K562 (cell line): ENCODE data around the gene NKAPL. TPM values are rescaled to one million over a fixed set of nuclear protein-coding genes. Genes with fewer than 3 reads are reported as not detected.

Experiments used
- CBFB ChIP-seq: sonication (generic); formaldehyde crosslinking; IDR thresholded peaks from 2 replicates; pipeline ENCODE4 v1.4.0; 2020; ENCODE audit warnings: mild to moderate bottlenecking, missing genetic modification reagents
- CEBPG ChIP-seq, 3 experiments: fragments of 200-800 bp in 1 of 3; sonication (Bioruptor generic) in 1 of 3; sonication (generic) in 1 of 3; formaldehyde crosslinking in 1 of 3; IDR thresholded peaks in 2 of 3; conservative IDR thresholded peaks in 1 of 3; 2 replicates each; pipeline versions ENCODE4 v1.6.1 to v1.8.0; 2016 to 2022; ENCODE audit warnings: missing compliant biosample characterization in 2 of 3, missing genetic modification characterization in 2 of 3, mild to moderate bottlenecking in 1 of 3, missing genetic modification reagents in 1 of 3
- CXXC5 ChIP-seq: fragments of 250-450 bp; sonication (Bioruptor Pico); IDR thresholded peaks from 2 replicates; pipeline ENCODE4 v1.8.0; 2022; ENCODE audit warnings: inconsistent platforms, mild to moderate bottlenecking, moderate library complexity
- ERF ChIP-seq: fragments of 450-650 bp; formaldehyde crosslinking; IDR thresholded peaks from 2 replicates; pipeline ENCODE4 v1.4.0; 2020; ENCODE audit warnings: mild to moderate bottlenecking, mixed read lengths
- FOXP1 ChIP-seq: sonication (generic); formaldehyde crosslinking; IDR thresholded peaks from 2 replicates; pipeline ENCODE4 v1.8.0; 2022; ENCODE audit warnings: mild to moderate bottlenecking, missing genetic modification reagents
- HNRNPK ChIP-seq: fragments of 200-400 bp; formaldehyde crosslinking; IDR thresholded peaks from one replicate; pipeline ENCODE4 v1.6.1; 2018; ENCODE audit warnings: mild to moderate bottlenecking, low read depth, low read length; ENCODE audit not compliant: poor library complexity, severe bottlenecking
- IRF1 ChIP-seq: sonication (generic); formaldehyde crosslinking; IDR thresholded peaks from 2 replicates; pipeline ENCODE4 v1.8.0; 2022; ENCODE audit warnings: missing genetic modification reagents, mild to moderate bottlenecking, borderline replicate concordance
- IRF2 ChIP-seq: sonication (generic); formaldehyde crosslinking; IDR thresholded peaks from 2 replicates; pipeline ENCODE4 v1.8.1; 2022; ENCODE audit warnings: mild to moderate bottlenecking, missing genetic modification reagents
- KDM1A ChIP-seq, 2 experiments: fragments of 450-650 bp; IDR thresholded peaks; 2 replicates each; pipeline ENCODE4 v1.6.1; 2016; ENCODE audit warnings: mild to moderate bottlenecking in 2 of 2
- MEF2D ChIP-seq: conservative IDR thresholded peaks from 2 replicates; pipeline ENCODE4 v1.6.1; 2016; ENCODE audit warnings: low read depth, missing genetic modification characterization, missing compliant biosample characterization
- MXI1 ChIP-seq: IDR thresholded peaks from 2 replicates; pipeline ENCODE4 v1.6.1; 2011; ENCODE audit warnings: low read depth, mild to moderate bottlenecking, improper control_type of control experiment, low read length
- NFE2L1 ChIP-seq: fragments of 450-650 bp; IDR thresholded peaks from 2 replicates; pipeline ENCODE4 v1.6.1; 2016; ENCODE audit warnings: missing genetic modification characterization, low read depth, mild to moderate bottlenecking, missing compliant biosample characterization, moderate library complexity, borderline replicate concordance
- POLR2H ChIP-seq: IDR thresholded peaks from 2 replicates; pipeline ENCODE4 v1.6.1; 2016; ENCODE audit warnings: missing genetic modification characterization, low read depth, mild to moderate bottlenecking, control low read depth, missing compliant biosample characterization, moderate library complexity
- TAF7 ChIP-seq: fragments of 450-650 bp; IDR thresholded peaks from 2 replicates; pipeline ENCODE4 v1.6.1; 2016; ENCODE audit warnings: missing genetic modification characterization, missing compliant biosample characterization
- TBL1XR1 ChIP-seq, 2 experiments: IDR thresholded peaks; 2 replicates each; pipeline ENCODE4 v1.6.1; 2012; ENCODE audit warnings: improper control_type of control experiment in 2 of 2, low read length in 2 of 2, mild to moderate bottlenecking in 1 of 2
- TRIM24 ChIP-seq, 2 experiments: fragments of 450-650 bp; IDR thresholded peaks; 2 replicates each; pipeline ENCODE4 v1.6.1; 2016
- ZFP91 ChIP-seq: sonication (generic); formaldehyde crosslinking; IDR thresholded peaks from 2 replicates; pipeline ENCODE4 v1.8.0; 2022; ENCODE audit warnings: mild to moderate bottlenecking, missing genetic modification reagents
- polyA plus RNA-seq, 8 experiments: library from polyadenylated mRNA; depleted of rRNA in 4 of 8; stranded (reverse) in 5 of 8; unstranded in 3 of 8; fragments of >200 nt; fragmentation: Nextera tagmentation in 2 of 8; fragmentation: Illumina TruSeq in 1 of 8; extraction: Ambion mirVana in 2 of 8; extraction: Trizol in 1 of 8; gene quantifications; 2 replicates each; pipeline versions ENCODE4 v1.2.1 to v1.2.3, GENCODE V29; 2011 to 2014; ENCODE audit warnings: inconsistent platforms in 1 of 8, missing spikeins in 1 of 8
- total RNA-seq, 7 experiments: library from RNA; depleted of rRNA in 6 of 7; stranded (reverse); fragments of >200 nt in 6 of 7; fragmentation: Illumina TruSeq in 2 of 7; extraction: Trizol in 2 of 7; gene quantifications; 2 replicates each; pipeline versions ENCODE4 v1.2.1 to v1.2.3, GENCODE V29; 2011 to 2021; ENCODE audit warnings: low replicate concordance in 1 of 7
- TF ChIP-seq, protein P1 (sequence below): fragments of 450-650 bp; IDR thresholded peaks from one replicate; pipeline ENCODE4 v1.6.1; 2018; ENCODE audit warnings: mild to moderate bottlenecking, moderate library complexity; ENCODE audit not compliant: partially characterized antibody
- TF ChIP-seq, protein P2 (sequence below): sonication (generic); formaldehyde crosslinking; IDR thresholded peaks from 2 replicates; pipeline ENCODE4 v1.8.0; 2022; ENCODE audit warnings: mild to moderate bottlenecking, missing genetic modification reagents

The NKAPL gene
- total and polyA plus RNA-seq, 9 of the 15 experiments (the other 6 are each of a cell fraction or from before 2014, with no cell fraction given): not detected

- TF ChIP-seq, protein P1, sequence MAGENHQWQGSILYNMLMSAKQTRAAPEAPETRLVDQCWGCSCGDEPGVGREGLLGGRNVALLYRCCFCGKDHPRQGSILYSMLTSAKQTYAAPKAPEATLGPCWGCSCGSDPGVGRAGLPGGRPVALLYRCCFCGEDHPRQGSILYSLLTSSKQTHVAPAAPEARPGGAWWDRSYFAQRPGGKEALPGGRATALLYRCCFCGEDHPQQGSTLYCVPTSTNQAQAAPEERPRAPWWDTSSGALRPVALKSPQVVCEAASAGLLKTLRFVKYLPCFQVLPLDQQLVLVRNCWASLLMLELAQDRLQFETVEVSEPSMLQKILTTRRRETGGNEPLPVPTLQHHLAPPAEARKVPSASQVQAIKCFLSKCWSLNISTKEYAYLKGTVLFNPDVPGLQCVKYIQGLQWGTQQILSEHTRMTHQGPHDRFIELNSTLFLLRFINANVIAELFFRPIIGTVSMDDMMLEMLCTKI: no peak
- TF ChIP-seq TRIM24 (IDR thresholded peaks at IDR 0.05) (peak in 1 of 2 experiments; percentile 96; a peak in 2 of 4 replicates), CBFB (no peak), ERF (CRISPR knock-in tag) (no peak), POLR2H (tag) (peak; percentile 92), TBL1XR1 (IDR thresholded peaks at IDR 0.05; ENCODE audit: low read length in 2 of 2) (peak; percentile 27 to 74; a peak in 2 of 4 replicates), IRF1 (CRISPR knock-in tag) (no peak), CXXC5 (CRISPR knock-in tag) (peak; percentile 93), IRF2 (no peak), MEF2D (tag) (peak; percentile 77), HNRNPK (no peak), FOXP1 (peak; percentile 71; the same call in 1 of the 2 replicates), TAF7 (tag) (peak; percentile 95), KDM1A (IDR thresholded peaks at IDR 0.05) (no peak; a peak in 1 of 4 replicates), MXI1 (peak; percentile 15; the same call in 1 of the 2 replicates), CEBPG (CRISPR knock-in tag; IDR thresholded peaks at IDR 0.05) (no peak), CEBPG (tag; conservative IDR thresholded peaks at IDR 0.05 in 1 of 2, IDR thresholded peaks at IDR 0.05 in 1 of 2) (no peak), NFE2L1 (tag) (no peak), ZFP91 (CRISPR knock-in tag) (no peak; the same call in 1 of the 2 replicates)
- TF ChIP-seq, protein P2, sequence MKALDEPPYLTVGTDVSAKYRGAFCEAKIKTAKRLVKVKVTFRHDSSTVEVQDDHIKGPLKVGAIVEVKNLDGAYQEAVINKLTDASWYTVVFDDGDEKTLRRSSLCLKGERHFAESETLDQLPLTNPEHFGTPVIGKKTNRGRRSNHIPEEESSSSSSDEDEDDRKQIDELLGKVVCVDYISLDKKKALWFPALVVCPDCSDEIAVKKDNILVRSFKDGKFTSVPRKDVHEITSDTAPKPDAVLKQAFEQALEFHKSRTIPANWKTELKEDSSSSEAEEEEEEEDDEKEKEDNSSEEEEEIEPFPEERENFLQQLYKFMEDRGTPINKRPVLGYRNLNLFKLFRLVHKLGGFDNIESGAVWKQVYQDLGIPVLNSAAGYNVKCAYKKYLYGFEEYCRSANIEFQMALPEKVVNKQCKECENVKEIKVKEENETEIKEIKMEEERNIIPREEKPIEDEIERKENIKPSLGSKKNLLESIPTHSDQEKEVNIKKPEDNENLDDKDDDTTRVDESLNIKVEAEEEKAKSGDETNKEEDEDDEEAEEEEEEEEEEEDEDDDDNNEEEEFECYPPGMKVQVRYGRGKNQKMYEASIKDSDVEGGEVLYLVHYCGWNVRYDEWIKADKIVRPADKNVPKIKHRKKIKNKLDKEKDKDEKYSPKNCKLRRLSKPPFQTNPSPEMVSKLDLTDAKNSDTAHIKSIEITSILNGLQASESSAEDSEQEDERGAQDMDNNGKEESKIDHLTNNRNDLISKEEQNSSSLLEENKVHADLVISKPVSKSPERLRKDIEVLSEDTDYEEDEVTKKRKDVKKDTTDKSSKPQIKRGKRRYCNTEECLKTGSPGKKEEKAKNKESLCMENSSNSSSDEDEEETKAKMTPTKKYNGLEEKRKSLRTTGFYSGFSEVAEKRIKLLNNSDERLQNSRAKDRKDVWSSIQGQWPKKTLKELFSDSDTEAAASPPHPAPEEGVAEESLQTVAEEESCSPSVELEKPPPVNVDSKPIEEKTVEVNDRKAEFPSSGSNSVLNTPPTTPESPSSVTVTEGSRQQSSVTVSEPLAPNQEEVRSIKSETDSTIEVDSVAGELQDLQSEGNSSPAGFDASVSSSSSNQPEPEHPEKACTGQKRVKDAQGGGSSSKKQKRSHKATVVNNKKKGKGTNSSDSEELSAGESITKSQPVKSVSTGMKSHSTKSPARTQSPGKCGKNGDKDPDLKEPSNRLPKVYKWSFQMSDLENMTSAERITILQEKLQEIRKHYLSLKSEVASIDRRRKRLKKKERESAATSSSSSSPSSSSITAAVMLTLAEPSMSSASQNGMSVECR (CRISPR knock-in tag): peak; percentile 93
These were observed 33.9 kb upstream of the NKAPL start, which contains the start of gene ZSCAN9 (continued) for GRCh38 chr6:28225056-28225834.
